ENCODE data around the gene INIP. TPM values are rescaled to one million over a fixed set of nuclear protein-coding genes. Genes with fewer than 3 reads are reported as not detected.

Gene INIP
- total and polyA plus RNA-seq, 9 of the 15 experiments (the other 6 are each of a cell fraction or from before 2014, with no cell fraction given) = 11.9 to 87.9 (median 37.3) TPM

DNA sequence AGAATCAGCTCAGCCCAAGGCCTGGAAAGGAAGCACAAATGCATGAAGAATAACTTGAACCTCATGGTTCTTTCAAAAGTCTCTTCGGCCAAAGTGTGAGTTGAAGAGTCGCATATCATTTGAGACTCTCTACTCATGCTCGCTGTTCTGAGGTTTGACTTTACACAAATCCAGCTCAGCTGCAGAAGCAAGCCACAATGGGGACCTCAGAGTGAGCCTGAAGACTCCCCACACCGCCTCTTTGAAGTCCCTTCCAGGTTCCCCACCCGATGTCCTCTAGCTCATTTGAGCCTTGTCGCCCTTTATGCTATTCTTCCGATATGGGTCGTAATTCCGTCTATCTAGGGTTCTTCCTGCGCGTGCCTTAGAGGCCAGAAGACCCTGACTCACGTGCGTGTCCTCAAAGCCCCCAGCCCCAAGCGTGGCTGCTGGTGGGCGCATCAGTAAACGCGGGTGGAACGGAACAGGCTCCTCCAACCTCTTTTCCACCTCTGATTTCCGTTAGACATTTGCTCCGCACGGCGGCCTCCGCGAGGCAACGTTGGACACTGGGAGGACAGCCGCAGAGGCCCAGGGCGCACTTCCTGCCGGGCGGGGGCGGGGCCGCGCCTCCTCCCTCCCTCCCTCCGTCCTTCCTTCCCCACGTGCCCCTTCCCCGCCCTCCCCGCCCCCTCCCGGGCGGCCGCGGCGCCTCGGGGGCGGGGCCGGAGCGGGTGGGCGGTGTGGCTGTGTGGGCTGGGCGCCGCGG, 32.3 kb upstream of the INIP start, which contains the start of gene SNX30 (continued):
- TF ChIP-seq, protein P1, sequence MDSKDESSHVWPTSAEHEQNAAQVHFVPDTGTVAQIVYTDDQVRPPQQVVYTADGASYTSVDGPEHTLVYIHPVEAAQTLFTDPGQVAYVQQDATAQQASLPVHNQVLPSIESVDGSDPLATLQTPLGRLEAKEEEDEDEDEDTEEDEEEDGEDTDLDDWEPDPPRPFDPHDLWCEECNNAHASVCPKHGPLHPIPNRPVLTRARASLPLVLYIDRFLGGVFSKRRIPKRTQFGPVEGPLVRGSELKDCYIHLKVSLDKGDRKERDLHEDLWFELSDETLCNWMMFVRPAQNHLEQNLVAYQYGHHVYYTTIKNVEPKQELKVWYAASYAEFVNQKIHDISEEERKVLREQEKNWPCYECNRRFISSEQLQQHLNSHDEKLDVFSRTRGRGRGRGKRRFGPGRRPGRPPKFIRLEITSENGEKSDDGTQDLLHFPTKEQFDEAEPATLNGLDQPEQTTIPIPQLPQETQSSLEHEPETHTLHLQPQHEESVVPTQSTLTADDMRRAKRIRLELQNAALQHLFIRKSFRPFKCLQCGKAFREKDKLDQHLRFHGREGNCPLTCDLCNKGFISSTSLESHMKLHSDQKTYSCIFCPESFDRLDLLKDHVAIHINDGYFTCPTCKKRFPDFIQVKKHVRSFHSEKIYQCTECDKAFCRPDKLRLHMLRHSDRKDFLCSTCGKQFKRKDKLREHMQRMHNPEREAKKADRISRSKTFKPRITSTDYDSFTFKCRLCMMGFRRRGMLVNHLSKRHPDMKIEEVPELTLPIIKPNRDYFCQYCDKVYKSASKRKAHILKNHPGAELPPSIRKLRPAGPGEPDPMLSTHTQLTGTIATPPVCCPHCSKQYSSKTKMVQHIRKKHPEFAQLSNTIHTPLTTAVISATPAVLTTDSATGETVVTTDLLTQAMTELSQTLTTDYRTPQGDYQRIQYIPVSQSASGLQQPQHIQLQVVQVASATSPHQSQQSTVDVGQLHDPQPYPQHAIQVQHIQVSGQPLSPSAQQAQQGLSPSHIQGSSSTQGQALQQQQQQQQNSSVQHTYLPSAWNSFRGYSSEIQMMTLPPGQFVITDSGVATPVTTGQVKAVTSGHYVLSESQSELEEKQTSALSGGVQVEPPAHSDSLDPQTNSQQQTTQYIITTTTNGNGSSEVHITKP (IDR thresholded peaks at IDR 0.05; ENCODE audit: partially characterized antibody) = no peak
- TF ChIP-seq, protein P2, sequence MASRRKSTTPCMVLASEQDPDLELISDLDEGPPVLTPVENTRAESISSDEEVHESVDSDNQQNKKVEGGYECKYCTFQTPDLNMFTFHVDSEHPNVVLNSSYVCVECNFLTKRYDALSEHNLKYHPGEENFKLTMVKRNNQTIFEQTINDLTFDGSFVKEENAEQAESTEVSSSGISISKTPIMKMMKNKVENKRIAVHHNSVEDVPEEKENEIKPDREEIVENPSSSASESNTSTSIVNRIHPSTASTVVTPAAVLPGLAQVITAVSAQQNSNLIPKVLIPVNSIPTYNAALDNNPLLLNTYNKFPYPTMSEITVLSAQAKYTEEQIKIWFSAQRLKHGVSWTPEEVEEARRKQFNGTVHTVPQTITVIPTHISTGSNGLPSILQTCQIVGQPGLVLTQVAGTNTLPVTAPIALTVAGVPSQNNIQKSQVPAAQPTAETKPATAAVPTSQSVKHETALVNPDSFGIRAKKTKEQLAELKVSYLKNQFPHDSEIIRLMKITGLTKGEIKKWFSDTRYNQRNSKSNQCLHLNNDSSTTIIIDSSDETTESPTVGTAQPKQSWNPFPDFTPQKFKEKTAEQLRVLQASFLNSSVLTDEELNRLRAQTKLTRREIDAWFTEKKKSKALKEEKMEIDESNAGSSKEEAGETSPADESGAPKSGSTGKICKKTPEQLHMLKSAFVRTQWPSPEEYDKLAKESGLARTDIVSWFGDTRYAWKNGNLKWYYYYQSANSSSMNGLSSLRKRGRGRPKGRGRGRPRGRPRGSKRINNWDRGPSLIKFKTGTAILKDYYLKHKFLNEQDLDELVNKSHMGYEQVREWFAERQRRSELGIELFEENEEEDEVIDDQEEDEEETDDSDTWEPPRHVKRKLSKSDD (conservative IDR thresholded peaks at IDR 0.05; ENCODE audit: low read length) = no peak
- TF ChIP-seq ZZZ3 (IDR thresholded peaks at IDR 0.05) (no peak), HDAC1 (IDR thresholded peaks at IDR 0.05) (peak in 1 of 2 experiments; percentile 71; a peak in 2 of 4 replicates), ZC3H4 (CRISPR knock-in tag; IDR thresholded peaks at IDR 0.05; ENCODE audit: borderline replicate concordance) (no peak), MEIS2 (IDR thresholded peaks at IDR 0.05; ENCODE audit: partially characterized antibody) (no peak), BHLHE40 (IDR thresholded peaks at IDR 0.05; ENCODE audit: low read length) (peak; percentile 85), MECOM (CRISPR knock-in tag; IDR thresholded peaks at IDR 0.05) (no peak), ZNF316 (IDR thresholded peaks at IDR 0.05) (no peak), TGIF2 (CRISPR knock-in tag; IDR thresholded peaks at IDR 0.05) (no peak), SMAD4 (CRISPR knock-in tag; conservative IDR thresholded peaks at IDR 0.05) (peak; percentile 63; the same call in 1 of the 2 replicates), MYBL2 (IDR thresholded peaks at IDR 0.05; ENCODE audit: low read depth) (no peak), MYBL2 (CRISPR knock-in tag; IDR thresholded peaks at IDR 0.05; ENCODE audit: borderline replicate concordance) (no peak)
- TF ChIP-seq, protein P3, sequence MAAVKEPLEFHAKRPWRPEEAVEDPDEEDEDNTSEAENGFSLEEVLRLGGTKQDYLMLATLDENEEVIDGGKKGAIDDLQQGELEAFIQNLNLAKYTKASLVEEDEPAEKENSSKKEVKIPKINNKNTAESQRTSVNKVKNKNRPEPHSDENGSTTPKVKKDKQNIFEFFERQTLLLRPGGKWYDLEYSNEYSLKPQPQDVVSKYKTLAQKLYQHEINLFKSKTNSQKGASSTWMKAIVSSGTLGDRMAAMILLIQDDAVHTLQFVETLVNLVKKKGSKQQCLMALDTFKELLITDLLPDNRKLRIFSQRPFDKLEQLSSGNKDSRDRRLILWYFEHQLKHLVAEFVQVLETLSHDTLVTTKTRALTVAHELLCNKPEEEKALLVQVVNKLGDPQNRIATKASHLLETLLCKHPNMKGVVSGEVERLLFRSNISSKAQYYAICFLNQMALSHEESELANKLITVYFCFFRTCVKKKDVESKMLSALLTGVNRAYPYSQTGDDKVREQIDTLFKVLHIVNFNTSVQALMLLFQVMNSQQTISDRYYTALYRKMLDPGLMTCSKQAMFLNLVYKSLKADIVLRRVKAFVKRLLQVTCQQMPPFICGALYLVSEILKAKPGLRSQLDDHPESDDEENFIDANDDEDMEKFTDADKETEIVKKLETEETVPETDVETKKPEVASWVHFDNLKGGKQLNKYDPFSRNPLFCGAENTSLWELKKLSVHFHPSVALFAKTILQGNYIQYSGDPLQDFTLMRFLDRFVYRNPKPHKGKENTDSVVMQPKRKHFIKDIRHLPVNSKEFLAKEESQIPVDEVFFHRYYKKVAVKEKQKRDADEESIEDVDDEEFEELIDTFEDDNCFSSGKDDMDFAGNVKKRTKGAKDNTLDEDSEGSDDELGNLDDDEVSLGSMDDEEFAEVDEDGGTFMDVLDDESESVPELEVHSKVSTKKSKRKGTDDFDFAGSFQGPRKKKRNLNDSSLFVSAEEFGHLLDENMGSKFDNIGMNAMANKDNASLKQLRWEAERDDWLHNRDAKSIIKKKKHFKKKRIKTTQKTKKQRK (IDR thresholded peaks at IDR 0.05; ENCODE audit: borderline replicate concordance, low read depth, low read length) = no peak
- TF ChIP-seq, protein P4, sequence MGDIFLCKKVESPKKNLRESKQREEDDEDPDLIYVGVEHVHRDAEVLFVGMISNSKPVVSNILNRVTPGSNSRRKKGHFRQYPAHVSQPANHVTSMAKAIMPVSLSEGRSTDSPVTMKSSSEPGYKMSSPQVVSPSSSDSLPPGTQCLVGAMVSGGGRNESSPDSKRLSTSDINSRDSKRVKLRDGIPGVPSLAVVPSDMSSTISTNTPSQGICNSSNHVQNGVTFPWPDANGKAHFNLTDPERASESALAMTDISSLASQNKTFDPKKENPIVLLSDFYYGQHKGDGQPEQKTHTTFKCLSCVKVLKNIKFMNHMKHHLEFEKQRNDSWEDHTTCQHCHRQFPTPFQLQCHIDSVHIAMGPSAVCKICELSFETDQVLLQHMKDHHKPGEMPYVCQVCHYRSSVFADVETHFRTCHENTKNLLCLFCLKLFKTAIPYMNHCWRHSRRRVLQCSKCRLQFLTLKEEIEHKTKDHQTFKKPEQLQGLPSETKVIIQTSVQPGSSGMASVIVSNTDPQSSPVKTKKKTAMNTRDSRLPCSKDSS (IDR thresholded peaks at IDR 0.05; ENCODE audit: low read depth, partially characterized antibody) = no peak
